ENCODE results near the gene STAC3. TPM values are rescaled to one million over a fixed set of nuclear protein-coding genes. Genes with fewer than 3 reads are reported as not detected.

STAC3 gene
- total and polyA plus RNA-seq, 2 donors from 2014 or later = 1.5 to 3.1 TPM

DNA sequence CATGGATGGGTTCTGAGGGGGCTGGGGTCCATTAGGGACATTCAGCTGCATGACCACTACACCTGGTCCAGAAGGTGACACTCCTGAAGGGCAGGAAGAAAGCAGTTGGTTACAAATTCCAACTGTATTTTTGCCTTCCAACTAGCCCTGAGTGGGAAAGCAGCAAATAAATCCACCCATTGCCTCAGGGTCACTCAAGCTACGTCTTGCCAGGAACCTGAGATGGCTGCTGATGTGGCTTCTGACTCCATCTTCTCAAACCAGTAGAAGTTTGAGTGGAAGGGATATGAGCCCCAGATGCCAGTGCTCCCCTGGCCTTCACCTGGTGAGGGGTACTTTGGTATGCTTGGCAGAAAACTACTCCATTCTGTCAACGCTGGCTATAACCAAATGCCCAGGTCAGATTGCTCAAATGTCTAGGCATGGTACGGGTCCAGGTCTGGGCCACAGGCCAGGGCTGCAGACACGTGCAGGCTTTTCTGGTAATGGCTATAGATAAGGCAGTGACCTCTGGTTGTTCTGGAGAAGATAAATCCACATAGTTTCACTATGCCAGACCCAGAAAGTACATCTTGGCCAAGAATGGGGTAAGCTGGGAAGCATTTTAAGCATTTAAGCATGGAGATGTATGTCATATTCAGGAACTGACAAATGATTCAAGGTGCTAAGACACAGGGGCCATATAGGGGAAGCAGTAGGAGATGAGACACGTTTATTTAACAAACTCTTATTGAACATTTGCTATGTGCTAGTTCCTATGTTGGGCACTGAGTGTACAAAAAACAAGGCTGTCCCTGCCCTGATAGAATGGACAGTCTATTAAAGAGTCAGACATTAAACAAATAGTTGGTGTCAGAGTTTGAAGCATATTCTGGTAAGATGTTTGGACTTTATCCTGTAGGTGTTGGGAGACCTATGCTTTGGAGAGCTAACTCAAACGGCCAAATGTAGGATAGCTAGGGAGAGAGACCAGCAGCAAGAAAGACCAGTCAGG lies 8.3 kb upstream of the STAC3 start:
- Histone ChIP-seq H3K27ac (ENCODE audit: low read depth in 2 of 2, low read length in 2 of 2) (no peak overlapping the region), H3K36me3 (ENCODE audit: control insufficient read depth in 2 of 3, insufficient read depth in 3 of 3, low read length in 3 of 3) (peaks cover 6 to 61% (median 32%) of the 10 kb centered on the region in 3 donors), H3K9me3 (ENCODE audit: control insufficient read depth in 2 of 3, insufficient read depth in 1 of 3, low read length in 3 of 3) (no peaks in the 10 kb centered on the region), H3K4me1 (ENCODE audit: control insufficient read depth in 2 of 3, insufficient read depth in 2 of 3, low read depth in 1 of 3, low read length in 3 of 3) (no peaks in the 10 kb centered on the region), H3K27me3 (ENCODE audit: control insufficient read depth, insufficient read depth, low read length) (no peaks in the 10 kb centered on the region), H3K4me3 (ENCODE audit: low read length in 3 of 3) (no peak overlapping the region), H3K9ac (ENCODE audit: low read length in 3 of 3) (no peak overlapping the region)
- FAIRE-seq (no peak), DNase-seq (no peak)
- TF ChIP-seq, protein P1, sequence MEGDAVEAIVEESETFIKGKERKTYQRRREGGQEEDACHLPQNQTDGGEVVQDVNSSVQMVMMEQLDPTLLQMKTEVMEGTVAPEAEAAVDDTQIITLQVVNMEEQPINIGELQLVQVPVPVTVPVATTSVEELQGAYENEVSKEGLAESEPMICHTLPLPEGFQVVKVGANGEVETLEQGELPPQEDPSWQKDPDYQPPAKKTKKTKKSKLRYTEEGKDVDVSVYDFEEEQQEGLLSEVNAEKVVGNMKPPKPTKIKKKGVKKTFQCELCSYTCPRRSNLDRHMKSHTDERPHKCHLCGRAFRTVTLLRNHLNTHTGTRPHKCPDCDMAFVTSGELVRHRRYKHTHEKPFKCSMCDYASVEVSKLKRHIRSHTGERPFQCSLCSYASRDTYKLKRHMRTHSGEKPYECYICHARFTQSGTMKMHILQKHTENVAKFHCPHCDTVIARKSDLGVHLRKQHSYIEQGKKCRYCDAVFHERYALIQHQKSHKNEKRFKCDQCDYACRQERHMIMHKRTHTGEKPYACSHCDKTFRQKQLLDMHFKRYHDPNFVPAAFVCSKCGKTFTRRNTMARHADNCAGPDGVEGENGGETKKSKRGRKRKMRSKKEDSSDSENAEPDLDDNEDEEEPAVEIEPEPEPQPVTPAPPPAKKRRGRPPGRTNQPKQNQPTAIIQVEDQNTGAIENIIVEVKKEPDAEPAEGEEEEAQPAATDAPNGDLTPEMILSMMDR (IDR thresholded peaks at IDR 0.05; ENCODE audit: borderline replicate concordance, extremely low read depth, insufficient read depth) = no peak
- intact Hi-C loops (cut with DNase I) = no loop called here

DNA sequence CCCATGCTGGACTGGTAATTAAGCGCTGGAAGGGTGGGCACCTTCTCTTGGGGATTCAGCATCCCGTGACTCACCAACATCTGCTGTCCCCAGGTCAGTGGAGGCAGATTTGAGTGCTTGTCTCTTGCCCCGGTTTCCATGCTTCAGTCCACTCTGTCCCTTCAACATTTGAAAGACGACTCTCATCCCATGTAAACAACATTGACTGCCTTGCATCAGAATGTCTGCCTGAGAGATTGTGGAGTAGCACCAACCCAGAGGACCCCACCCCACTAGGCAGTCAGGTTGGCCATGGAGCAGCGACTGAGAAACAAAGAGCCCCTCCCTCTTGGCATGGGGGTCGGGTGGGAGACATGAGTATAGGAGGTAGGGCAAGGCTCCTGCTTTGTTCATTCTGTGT lies 4.9 kb upstream of the STAC3 start:
- no peaks in the 10 kb centered on the region for H3K9me3 ChIP-seq (ENCODE audit: control insufficient read depth in 2 of 3, insufficient read depth in 1 of 3, low read length in 3 of 3)
- H3K36me3 ChIP-seq (ENCODE audit: control insufficient read depth in 2 of 3, insufficient read depth in 3 of 3, low read length in 3 of 3) = peaks cover 6 to 50% (median 31%) of the 10 kb centered on the region in 3 donors
- no peak for DNase-seq
- FAIRE-seq = no peak
- intact Hi-C loops (cut with DNase I) = no loop called here
- H3K27ac ChIP-seq (ENCODE audit: low read depth in 2 of 2, low read length in 2 of 2) = no peak overlapping the region
- no peaks in the 10 kb centered on the region for H3K4me1 ChIP-seq (ENCODE audit: control insufficient read depth in 2 of 3, insufficient read depth in 2 of 3, low read depth in 1 of 3, low read length in 3 of 3)
- TF ChIP-seq, protein P1 (IDR thresholded peaks at IDR 0.05; ENCODE audit: borderline replicate concordance, extremely low read depth, insufficient read depth) = no peak
- no peak overlapping the region for H3K9ac ChIP-seq (ENCODE audit: low read length in 3 of 3)
- H3K27me3 ChIP-seq (ENCODE audit: control insufficient read depth, insufficient read depth, low read length) = no peaks in the 10 kb centered on the region
- no peak overlapping the region for H3K4me3 ChIP-seq (ENCODE audit: low read length in 3 of 3)

DNA sequence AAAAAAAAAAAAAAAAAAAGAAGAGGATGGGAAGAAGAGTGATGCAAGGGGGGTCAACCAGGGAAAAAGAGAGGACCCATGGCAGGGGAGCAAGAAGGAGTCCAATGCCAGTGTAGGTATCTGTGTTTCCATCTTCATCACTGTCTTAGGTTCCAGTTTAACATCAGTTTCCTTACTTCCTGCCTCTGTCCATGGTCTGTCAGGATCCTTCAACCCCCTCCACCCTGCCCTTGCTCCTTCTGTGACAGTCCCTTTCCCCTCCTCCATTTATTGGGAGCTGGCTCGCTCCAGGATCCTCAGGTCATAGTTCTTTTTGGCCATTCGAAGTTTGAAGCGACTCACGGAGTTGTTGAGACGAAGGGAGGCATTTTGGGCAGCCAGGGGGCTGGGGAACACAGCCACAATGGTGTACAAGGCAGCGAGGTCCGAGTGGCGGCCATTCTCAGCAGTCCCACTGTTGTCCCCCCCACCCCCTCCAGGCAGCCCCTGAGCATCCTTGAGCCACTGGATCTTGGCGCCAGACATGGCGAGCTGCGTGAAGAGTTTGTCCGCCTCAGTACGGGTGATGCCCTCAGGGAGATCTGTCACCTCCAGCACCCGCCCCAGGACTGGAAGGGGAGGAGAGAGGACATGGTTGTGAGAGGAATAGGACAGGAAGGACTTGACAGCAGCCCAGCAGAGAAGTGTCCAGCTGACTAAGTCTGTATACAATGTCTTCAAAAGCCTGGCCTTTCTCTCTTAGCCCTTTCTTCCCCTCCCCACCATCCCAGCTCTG lies 3.7 kb upstream of the STAC3 start:
- TF ChIP-seq, protein P1 (IDR thresholded peaks at IDR 0.05; ENCODE audit: borderline replicate concordance, extremely low read depth, insufficient read depth) = no peak
- Histone ChIP-seq H3K27ac (ENCODE audit: low read depth in 2 of 2, low read length in 2 of 2) (no peak overlapping the region), H3K27me3 (ENCODE audit: control insufficient read depth, insufficient read depth, low read length) (no peaks in the 10 kb centered on the region), H3K9me3 (ENCODE audit: control insufficient read depth in 2 of 3, insufficient read depth in 1 of 3, low read length in 3 of 3) (no peaks in the 10 kb centered on the region), H3K4me3 (ENCODE audit: low read length in 3 of 3) (no peak overlapping the region), H3K4me1 (ENCODE audit: control insufficient read depth in 2 of 3, insufficient read depth in 2 of 3, low read depth in 1 of 3, low read length in 3 of 3) (no peaks in the 10 kb centered on the region), H3K36me3 (ENCODE audit: control insufficient read depth in 2 of 3, insufficient read depth in 3 of 3, low read length in 3 of 3) (peaks cover 6 to 40% (median 27%) of the 10 kb centered on the region in 3 donors), H3K9ac (ENCODE audit: low read length in 3 of 3) (no peak overlapping the region)
- intact Hi-C loops (cut with DNase I) = no loop called here
- FAIRE-seq (no peak), DNase-seq (no peak)

Measured in kidney (tissue), 14 donors.